Smooth muscle cell (in vitro differentiated cells): Measurements from ENCODE around the gene SORCS2. TPM values are rescaled to one million over a fixed set of nuclear protein-coding genes. Genes with fewer than 3 reads are reported as not detected.

Experiments used
- DNase-seq: peaks from one replicate; lab custom pipeline; 2025; ENCODE audit not compliant: unreplicated experiment; lab: John Stamatoyannopoulos, UW
- H2AFZ ChIP-seq: fragments of 200-600 bp; sonication (generic); 2 replicates; pipeline ENCODE4 v1.6.0; 2016; ENCODE audit warnings: antibody characterized with exemption, low read depth, mild to moderate bottlenecking
- H3F3A ChIP-seq: fragments of 200-600 bp; sonication (generic); 2 replicates; pipeline ENCODE4 v1.6.0; 2017; ENCODE audit warnings: antibody characterized with exemption, low read depth
- H3K27ac ChIP-seq: fragments of 200-600 bp; sonication (generic); 2 replicates; pipeline ENCODE4 v1.5.1; 2016; ENCODE audit warnings: low read depth, mild to moderate bottlenecking
- H3K27me3 ChIP-seq: fragments of 200-600 bp; sonication (generic); 2 replicates; pipeline ENCODE4 v1.6.1; 2016; ENCODE audit warnings: low read depth, mild to moderate bottlenecking
- H3K36me3 ChIP-seq: fragments of 200-600 bp; sonication (generic); 2 replicates; pipeline ENCODE4 v1.5.1; 2016; ENCODE audit warnings: low read depth
- H3K4me1 ChIP-seq: fragments of 200-600 bp; sonication (generic); 2 replicates; pipeline ENCODE4 v1.5.1; 2016; ENCODE audit warnings: low read depth
- H3K4me2 ChIP-seq: fragments of 200-600 bp; sonication (generic); 2 replicates; pipeline ENCODE4 v1.6.0; 2016; ENCODE audit warnings: mild to moderate bottlenecking
- H3K4me3 ChIP-seq: fragments of 200-600 bp; sonication (generic); 2 replicates; pipeline ENCODE4 v1.5.1; 2016; ENCODE audit warnings: mild to moderate bottlenecking
- H3K79me2 ChIP-seq: fragments of 200-600 bp; sonication (generic); 2 replicates; pipeline ENCODE4 v1.6.0; 2016; ENCODE audit warnings: low read depth, mild to moderate bottlenecking
- H3K9ac ChIP-seq: fragments of 200-600 bp; sonication (generic); 2 replicates; pipeline ENCODE4 v1.6.0; 2016; ENCODE audit warnings: low read depth
- H3K9me3 ChIP-seq: fragments of 200-600 bp; sonication (generic); replicated peaks from 2 replicates; pipeline ENCODE4 v1.5.1; 2016; ENCODE audit warnings: low read depth
- H4K20me1 ChIP-seq: fragments of 200-600 bp; sonication (generic); 2 replicates; pipeline ENCODE4 v1.6.0; 2016; ENCODE audit warnings: low read depth
- CTCF ChIP-seq: fragments of 200-600 bp; sonication (generic); IDR thresholded peaks from 2 replicates; pipeline ENCODE4 v1.5.1; 2017; ENCODE audit warnings: borderline replicate concordance, mild to moderate bottlenecking, antibody characterized with exemption; ENCODE audit not compliant: insufficient read depth, poor library complexity, severe bottlenecking
- WGBS: methylation state at CpG from one replicate; pipeline ENCODE4 v1.1.7; 2016; ENCODE audit warnings: low lambda C conversion rate; 5-methylcytosine and 5-hydroxymethylcytosine counted together
- polyA plus RNA-seq: library from polyadenylated mRNA; unstranded; fragments of >200 nt; fragmentation: Nextera tagmentation; extraction: Ambion mirVana; gene quantifications from 2 replicates; pipeline ENCODE4 v1.2.1, GENCODE V29; 2016
- total RNA-seq: library from RNA; depleted of rRNA; stranded (reverse); fragments of >200 nt; gene quantifications from 2 replicates; pipeline ENCODE4 v1.2.3, GENCODE V29; 2014

The SORCS2 gene
- total and polyA plus RNA-seq, 2 experiments from 2014 or later, result 5.2 to 9.3 TPM

DNA sequence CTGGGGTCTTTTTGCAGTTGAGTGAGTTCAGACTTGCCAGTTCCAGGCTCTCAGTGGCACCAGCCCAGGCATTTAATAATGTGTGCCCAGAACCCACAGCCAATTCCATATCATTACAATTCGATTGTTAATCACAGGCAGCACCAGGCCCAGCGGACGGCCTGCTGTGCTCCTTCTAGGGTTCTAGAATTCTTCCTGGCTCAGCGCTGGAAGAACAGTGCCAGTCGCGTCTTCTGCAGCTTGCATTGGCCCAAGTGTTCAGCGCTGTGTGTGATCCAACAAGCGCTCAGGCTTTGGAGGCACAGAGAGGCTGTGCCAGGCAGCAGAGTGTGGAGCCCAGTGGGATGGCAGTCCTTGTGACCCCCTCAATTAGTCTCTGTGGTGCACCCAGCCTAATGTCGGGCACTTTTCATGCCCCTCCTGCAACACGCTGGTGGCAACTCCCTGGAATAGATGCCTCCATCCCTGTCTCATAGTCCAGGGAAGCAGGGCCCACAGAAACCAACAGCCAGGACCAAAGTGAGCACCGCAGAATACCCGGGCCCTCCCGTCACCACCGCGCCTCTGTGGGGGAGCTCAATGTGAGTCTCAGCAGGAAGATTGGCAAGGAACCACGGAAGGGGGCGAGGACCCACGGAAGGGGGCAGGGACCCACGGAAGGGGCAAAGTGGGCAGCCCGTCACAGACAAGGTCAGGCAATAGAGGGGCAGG is 554.2 kb downstream of the SORCS2 start:
- TF ChIP-seq CTCF, result no peak
- H4K20me1 ChIP-seq, result peaks cover 13% of the 10 kb centered on the region
- H3K79me2 ChIP-seq, result no peaks in the 10 kb centered on the region
- 95% methylated on average over 20 of the region's 20 CpGs for WGBS
- DNase-seq, result no peak
- H3K4me1 ChIP-seq, result no peaks in the 10 kb centered on the region
- H2AFZ ChIP-seq, result no peak overlapping the region
- H3K27ac ChIP-seq, result no peak overlapping the region
- H3F3A ChIP-seq, result no peaks in the 10 kb centered on the region
- no peak overlapping the region for H3K9ac ChIP-seq
- no peaks in the 10 kb centered on the region for H3K36me3 ChIP-seq
- no peaks in the 10 kb centered on the region for H3K27me3 ChIP-seq
- no peak overlapping the region for H3K4me3 ChIP-seq
- no peaks in the 10 kb centered on the region for H3K9me3 ChIP-seq
- no peak overlapping the region for H3K4me2 ChIP-seq

GRCh38 chr4:7747062-7747385 is 554.7 kb downstream of the SORCS2 start:
- H3K27me3 ChIP-seq, result no peaks in the 10 kb centered on the region
- no peak for TF ChIP-seq CTCF
- H3K4me2 ChIP-seq, result no peak overlapping the region
- H2AFZ ChIP-seq, result no peak overlapping the region
- H3F3A ChIP-seq, result no peaks in the 10 kb centered on the region
- peaks cover 13% of the 10 kb centered on the region for H4K20me1 ChIP-seq
- H3K4me1 ChIP-seq, result no peaks in the 10 kb centered on the region
- no peaks in the 10 kb centered on the region for H3K36me3 ChIP-seq
- H3K4me3 ChIP-seq, result no peak overlapping the region
- no peaks in the 10 kb centered on the region for H3K9me3 ChIP-seq
- H3K27ac ChIP-seq, result no peak overlapping the region
- no peaks in the 10 kb centered on the region for H3K79me2 ChIP-seq
- H3K9ac ChIP-seq, result no peak overlapping the region
- WGBS, result 96% methylated on average over 7 of the region's 7 CpGs
- DNase-seq, result no peak

DNA sequence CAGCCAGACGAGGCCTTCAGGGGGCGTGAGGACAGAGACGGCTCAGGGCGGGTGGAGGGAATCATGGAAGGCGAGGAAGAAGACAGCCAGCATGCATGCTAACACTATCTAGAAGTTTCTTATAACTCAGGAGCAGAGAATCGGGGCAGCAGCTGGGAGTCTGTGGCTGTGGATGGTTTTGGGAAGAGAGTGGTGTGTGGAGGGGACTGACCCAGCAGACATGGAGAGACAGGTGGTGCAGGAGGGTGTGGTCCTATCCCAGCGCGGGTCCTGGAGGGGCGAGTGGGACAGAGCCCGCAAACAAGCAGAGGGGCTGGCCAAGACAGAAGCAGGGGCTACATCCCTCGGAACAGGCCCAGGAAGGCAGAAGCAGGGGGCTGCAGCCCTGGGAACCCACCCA is 555.2 kb downstream of the SORCS2 start:
- Histone ChIP-seq H3F3A (no peaks in the 10 kb centered on the region), H3K4me2 (no peak overlapping the region), H2AFZ (no peak overlapping the region), H3K27ac (no peak overlapping the region), H3K36me3 (no peaks in the 10 kb centered on the region), H3K9ac (no peak overlapping the region), H3K4me1 (no peaks in the 10 kb centered on the region), H3K9me3 (no peaks in the 10 kb centered on the region), H4K20me1 (peaks cover 13% of the 10 kb centered on the region), H3K27me3 (no peaks in the 10 kb centered on the region), H3K79me2 (no peaks in the 10 kb centered on the region), H3K4me3 (no peak overlapping the region)
- 93% methylated on average over 11 of the region's 11 CpGs for WGBS
- DNase-seq, result no peak
- TF ChIP-seq CTCF, result no peak

DNA sequence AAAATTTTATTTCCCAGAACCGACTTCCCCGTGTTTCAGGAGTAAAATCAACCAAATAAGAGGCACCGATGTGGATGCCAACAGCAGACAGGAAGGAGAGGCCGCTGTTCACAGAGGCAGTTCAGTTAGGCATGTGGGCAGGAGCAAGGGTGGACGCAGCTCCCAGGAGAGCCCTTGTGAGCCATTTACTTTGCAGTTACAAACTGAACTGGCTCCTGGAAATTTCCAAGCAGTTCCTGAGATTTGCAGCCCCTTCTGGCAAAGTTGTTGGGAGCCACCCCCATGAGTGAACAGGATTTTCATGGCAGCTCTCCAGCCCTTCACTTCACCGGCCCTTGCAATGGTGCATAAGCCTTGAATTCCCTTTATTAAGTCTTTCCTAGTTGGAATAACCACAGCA is 558.2 kb downstream of the SORCS2 start:
- H3K36me3 ChIP-seq, result no peaks in the 10 kb centered on the region
- peak overlapping the region; percentile 52 for H3K4me2 ChIP-seq
- no peak overlapping the region for H3K4me3 ChIP-seq
- no peak overlapping the region for H3K9ac ChIP-seq
- H3K4me1 ChIP-seq, result no peaks in the 10 kb centered on the region
- H3K9me3 ChIP-seq, result no peaks in the 10 kb centered on the region
- H3K27ac ChIP-seq, result no peak overlapping the region
- H2AFZ ChIP-seq, result no peak overlapping the region
- H3F3A ChIP-seq, result no peaks in the 10 kb centered on the region
- H3K79me2 ChIP-seq, result no peaks in the 10 kb centered on the region
- no peak for TF ChIP-seq CTCF
- H4K20me1 ChIP-seq, result peaks cover 17% of the 10 kb centered on the region
- H3K27me3 ChIP-seq, result no peaks in the 10 kb centered on the region
- 74% methylated on average over 6 of the region's 6 CpGs for WGBS
- no peak for DNase-seq
